MM.1S (cell line): Measurements from ENCODE around the gene PYGO2.
"Not testable (repeated sequence)": the region's sequence is repeated elsewhere in the genome, so short reads cannot be mapped to it uniquely, and the experiment has no call there.

ENCODE experiments used
- DNase-seq: peaks from one replicate; pipeline ENCODE4 v3.0.0-alpha.2; 2015
- H2AFZ ChIP-seq: fragments of 300-600 bp; sonication (generic); 2 replicates; pipeline ENCODE4 v1.6.0; 2016; ENCODE audit warnings: antibody characterized with exemption, low read length
- H3F3A ChIP-seq: fragments of 300-600 bp; sonication (generic); 2 replicates; pipeline ENCODE4 v1.6.1; 2016; ENCODE audit warnings: mild to moderate bottlenecking, antibody characterized with exemption, low read length, moderate library complexity, mixed read lengths; ENCODE audit not compliant: insufficient read depth
- H3K27ac ChIP-seq: fragments of 300-600 bp; sonication (generic); 2 replicates; pipeline ENCODE4 v1.5.1; 2016; ENCODE audit warnings: mild to moderate bottlenecking, low read length
- H3K27me3 ChIP-seq: fragments of 300-600 bp; sonication (generic); replicated peaks from 2 replicates; pipeline ENCODE4 v1.6.0; 2016; ENCODE audit warnings: low read length; ENCODE audit not compliant: insufficient read depth
- H3K36me3 ChIP-seq: fragments of 300-600 bp; sonication (generic); replicated peaks from 2 replicates; pipeline ENCODE4 v1.6.1; 2016; ENCODE audit warnings: mild to moderate bottlenecking, low read length, mixed read lengths; ENCODE audit not compliant: insufficient read depth
- H3K4me1 ChIP-seq: fragments of 300-600 bp; sonication (generic); 2 replicates; pipeline ENCODE4 v1.6.1; 2016; ENCODE audit warnings: low read length, mixed read lengths
- H3K4me2 ChIP-seq: fragments of 300-600 bp; sonication (generic); 2 replicates; pipeline ENCODE4 v1.6.0; 2016; ENCODE audit warnings: low read depth, low read length
- H3K4me3 ChIP-seq: fragments of 300-600 bp; sonication (generic); 2 replicates; pipeline ENCODE4 v1.5.1; 2016; ENCODE audit warnings: low read length, mixed read lengths
- H3K79me2 ChIP-seq: fragments of 300-600 bp; sonication (generic); 2 replicates; pipeline ENCODE4 v1.6.1; 2016; ENCODE audit warnings: mixed run types, low read length, mixed read lengths
- H3K9ac ChIP-seq: fragments of 300-600 bp; sonication (generic); 2 replicates; pipeline ENCODE4 v1.6.1; 2016; ENCODE audit warnings: low read length, mixed read lengths
- H3K9me2 ChIP-seq: fragments of 300-600 bp; sonication (generic); replicated peaks from 2 replicates; pipeline ENCODE4 v1.6.1; 2016; ENCODE audit warnings: mild to moderate bottlenecking, low read length, mixed read lengths; ENCODE audit not compliant: insufficient read depth
- H3K9me3 ChIP-seq: fragments of 300-600 bp; sonication (generic); replicated peaks from 2 replicates; pipeline ENCODE4 v1.6.1; 2016; ENCODE audit warnings: mild to moderate bottlenecking, low read length, mixed read lengths; ENCODE audit not compliant: insufficient read depth
- H4K20me1 ChIP-seq: fragments of 300-600 bp; sonication (generic); 2 replicates; pipeline ENCODE4 v1.6.1; 2016; ENCODE audit warnings: mild to moderate bottlenecking, low read length, moderate library complexity, mixed read lengths; ENCODE audit not compliant: insufficient read depth
- CTCF ChIP-seq: fragments of 300-600 bp; sonication (generic); IDR thresholded peaks from 2 replicates; pipeline ENCODE4 v1.5.1; 2016; ENCODE audit warnings: antibody characterized with exemption, low read length, mixed read lengths
- EZH2 ChIP-seq: fragments of 300-600 bp; sonication (generic); optimal IDR thresholded peaks from 2 replicates; pipeline ENCODE3; 2017; ENCODE audit warnings: low read depth, mild to moderate bottlenecking, antibody characterized with exemption, low read length, mixed read lengths
- EZH2phosphoT487 ChIP-seq: fragments of 300-600 bp; sonication (generic); IDR thresholded peaks from 2 replicates; pipeline ENCODE4 v1.6.1; 2018; ENCODE audit warnings: antibody characterized with exemption, low read length

The PYGO2 gene

DNA sequence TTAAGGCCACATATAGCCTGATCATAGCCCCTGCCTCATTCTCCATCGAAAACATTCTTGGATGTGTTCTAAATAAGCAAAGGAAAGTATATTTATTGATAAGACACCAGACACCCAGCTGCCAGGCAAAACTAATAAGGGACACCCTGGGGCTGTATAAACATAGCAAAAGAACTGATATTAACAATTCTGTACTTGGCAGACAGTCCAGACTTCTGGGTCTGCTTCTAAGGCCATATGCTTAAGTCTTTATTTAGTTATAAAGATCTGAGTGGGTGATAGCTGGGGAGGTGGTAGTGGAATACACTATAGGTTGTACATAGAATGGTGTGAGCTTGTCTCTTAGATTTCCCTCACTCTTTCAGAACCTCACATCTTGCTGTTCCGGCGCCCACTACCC, 16.8 kb upstream of the PYGO2 start:
- Histone ChIP-seq H3K9ac (no peak overlapping the region), H3K27me3 (no peaks in the 10 kb centered on the region), H3K9me3 (no peaks in the 10 kb centered on the region), H3K4me3 (no peak overlapping the region), H3K4me1 (peaks cover 13% of the 10 kb centered on the region), H4K20me1 (no peaks in the 10 kb centered on the region), H2AFZ (no peak overlapping the region), H3K4me2 (no peak overlapping the region), H3F3A (peaks cover 54% of the 10 kb centered on the region), H3K79me2 (peaks cover 79% of the 10 kb centered on the region), H3K36me3 (peaks cover 9% of the 10 kb centered on the region), H3K9me2 (no peaks in the 10 kb centered on the region), H3K27ac (no peak overlapping the region)
- TF ChIP-seq CTCF (no peak), EZH2 (no peak), EZH2phosphoT487 (no peak)
- DNase-seq = no peak

GRCh38 chr1:154977762-154978161, 16.2 kb upstream of the PYGO2 start:
- not testable (repeated sequence) for DNase-seq, H3K27ac ChIP-seq, H3K36me3 ChIP-seq, H3K9me3 ChIP-seq, H2AFZ ChIP-seq, H3K4me3 ChIP-seq, H3K9ac ChIP-seq, H3K9me2 ChIP-seq, H3K27me3 ChIP-seq, H3K4me2 ChIP-seq, H4K20me1 ChIP-seq
- peaks cover 16% of the 10 kb centered on the region for H3K4me1 ChIP-seq
- H3K79me2 ChIP-seq = peaks cover 83% of the 10 kb centered on the region
- H3F3A ChIP-seq = peaks cover 51% of the 10 kb centered on the region

GRCh38 chr1:154975409-154976059, 14.0 kb upstream of the PYGO2 start:
- Histone ChIP-seq H3K27ac (peak overlapping the region; percentile 90), H3K4me1 (peaks cover 28% of the 10 kb centered on the region), H3K9ac (peak overlapping the region; percentile 86), H3K4me2 (peak overlapping the region; percentile 73), H3K36me3 (peaks cover 9% of the 10 kb centered on the region), H2AFZ (0 out of 2 replicates have a peak overlapping the region, but pooled peaks have one; percentile 0), H3K79me2 (peaks cover 84% of the 10 kb centered on the region), H3F3A (peaks cover 44% of the 10 kb centered on the region), H4K20me1 (no peaks in the 10 kb centered on the region), H3K27me3 (no peaks in the 10 kb centered on the region), H3K4me3 (peak overlapping the region; percentile 69), H3K9me3 (no peaks in the 10 kb centered on the region), H3K9me2 (no peaks in the 10 kb centered on the region)
- DNase-seq = peak; percentile 92
- TF ChIP-seq EZH2phosphoT487 = no peak
- no peak for TF ChIP-seq EZH2
- no peak for TF ChIP-seq CTCF

DNA sequence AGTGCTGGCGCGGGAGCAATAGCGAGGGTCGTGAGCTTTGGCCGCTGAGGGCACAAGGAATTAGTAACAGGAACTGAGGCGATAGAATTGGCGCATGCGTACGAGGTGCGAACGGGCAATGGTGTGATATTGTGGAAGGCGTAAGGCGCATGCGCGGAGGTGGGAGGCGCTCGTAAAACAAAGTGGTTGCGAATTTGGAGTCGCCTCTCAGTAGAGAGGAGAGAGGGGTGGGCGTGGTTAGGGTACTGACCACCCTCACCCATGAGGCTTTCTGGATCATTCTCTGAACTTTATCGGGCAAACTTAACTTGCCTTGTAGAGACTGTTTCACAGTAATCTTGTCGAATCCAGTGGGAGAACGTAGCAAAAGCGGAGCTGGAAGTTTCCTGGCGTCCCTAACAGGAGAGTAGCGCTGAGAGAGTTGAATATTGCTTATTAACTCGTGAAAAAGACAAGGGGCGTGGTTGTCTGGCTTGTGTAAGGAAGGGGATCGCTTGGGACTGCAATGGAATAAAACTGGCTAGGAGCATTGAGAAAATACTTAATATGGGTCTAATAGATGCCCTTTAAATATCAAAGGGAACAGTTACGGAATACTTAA, 13.3 kb upstream of the PYGO2 start:
- H3K36me3 ChIP-seq = peaks cover 9% of the 10 kb centered on the region
- H3K4me1 ChIP-seq = peaks cover 32% of the 10 kb centered on the region
- H3K4me3 ChIP-seq = peak overlapping the region; percentile 69
- peak overlapping the region; percentile 73 for H3K4me2 ChIP-seq
- H3K9me3 ChIP-seq = no peaks in the 10 kb centered on the region
- H3K9ac ChIP-seq = peak overlapping the region; percentile 86
- TF ChIP-seq EZH2phosphoT487 (no peak), EZH2 (no peak), CTCF (no peak)
- H3K27me3 ChIP-seq = no peaks in the 10 kb centered on the region
- peak; percentile 99 for DNase-seq
- peak overlapping the region; percentile 90 for H3K27ac ChIP-seq
- no peaks in the 10 kb centered on the region for H4K20me1 ChIP-seq
- H3F3A ChIP-seq = peaks cover 44% of the 10 kb centered on the region
- H3K9me2 ChIP-seq = no peaks in the 10 kb centered on the region
- peaks cover 87% of the 10 kb centered on the region for H3K79me2 ChIP-seq
- H2AFZ ChIP-seq = peak overlapping the region; percentile 21; the same call in 1 of the 2 replicates
